Ecto neural progenitor cell (in vitro differentiated cells): ENCODE measurements around the gene QRFPR.
"Not testable (repeated sequence)": the region's sequence is repeated elsewhere in the genome, so short reads cannot be mapped to it uniquely, and the experiment has no call there.

Experiments
- DNase-seq: peaks from one replicate; pipeline ENCODE4 v3.0.0-alpha.2; 2018; ENCODE audit warnings: low spot score

Gene QRFPR

GRCh38 chr4:121380776-121381462 is at the start of gene QRFPR:
Gene QRFPR, minus strand, starts transcription at chr4:121381018. Its CDS starts 371 bp downstream, at chr4:121380647.
- DNase-seq, result peak; percentile 62

- no peak for DNase-seq
Measured at GRCh38 chr4:121428721-121429120, 47.9 kb upstream of the QRFPR start.

GRCh38 chr4:121421594-121421993 is 40.8 kb upstream of the QRFPR start:
- no peak for DNase-seq

- no peak for DNase-seq
Measured at GRCh38 chr4:121411151-121411744, 30.4 kb upstream of the QRFPR start.

GRCh38 chr4:121408567-121408966 is 27.7 kb upstream of the QRFPR start:
- DNase-seq, result not testable (repeated sequence)

GRCh38 chr4:121400632-121401031 is 19.8 kb upstream of the QRFPR start:
- no peak for DNase-seq

- DNase-seq, result no peak
Measured at GRCh38 chr4:121397941-121398601, 17.3 kb upstream of the QRFPR start.

GRCh38 chr4:121397434-121397833 is 16.6 kb upstream of the QRFPR start:
- DNase-seq, result no peak

GRCh38 chr4:121392426-121393086 is 11.7 kb upstream of the QRFPR start:
- DNase-seq, result no peak

- no peak for DNase-seq
Measured at GRCh38 chr4:121390335-121390734, 9.5 kb upstream of the QRFPR start.

GRCh38 chr4:121379276-121379675 is 1.5 kb downstream of the QRFPR start:
- no peak for DNase-seq

GRCh38 chr4:121377076-121377475 is 3.7 kb downstream of the QRFPR start:
- DNase-seq, result no peak

- no peak for DNase-seq
Measured at GRCh38 chr4:121376556-121376955, 4.3 kb downstream of the QRFPR start.

GRCh38 chr4:121376097-121376496 is 4.7 kb downstream of the QRFPR start:
- no peak for DNase-seq

- DNase-seq, result no peak
Measured at GRCh38 chr4:121375262-121375661, 5.6 kb downstream of the QRFPR start.

- DNase-seq, result no peak
Measured at GRCh38 chr4:121373841-121374240, 7.0 kb downstream of the QRFPR start.

- no peak for DNase-seq
Measured at GRCh38 chr4:121370729-121371325, 10.0 kb downstream of the QRFPR start.

- no peak for DNase-seq
Measured at GRCh38 chr4:121360495-121360894, 20.3 kb downstream of the QRFPR start.

GRCh38 chr4:121358473-121358872 is 22.3 kb downstream of the QRFPR start:
- DNase-seq, result no peak

GRCh38 chr4:121353213-121353612 is 27.6 kb downstream of the QRFPR start:
- DNase-seq, result no peak

- no peak for DNase-seq
Measured at GRCh38 chr4:121344098-121344497, 36.7 kb downstream of the QRFPR start.

GRCh38 chr4:121340247-121340646 is 40.6 kb downstream of the QRFPR start:
- no peak for DNase-seq
